Mesenchymal stem cell (in vitro differentiated cells and primary cell): ENCODE data around the gene EGFR.
"Not testable (repeated sequence)": the region's sequence is repeated elsewhere in the genome, so short reads cannot be mapped to it uniquely, and the experiment has no call there.

Source experiments
- DNase-seq: peaks from one replicate; pipeline ENCODE4 v3.0.0-alpha.2; 2013
- H2AFZ ChIP-seq: one replicate; pipeline ENCODE4 v1.6.1; 2013; ENCODE audit warnings: low read depth, mild to moderate bottlenecking, control low read depth, inconsistent platforms, low read length, moderate library complexity
- H2AK5ac ChIP-seq: 2 replicates; pipeline ENCODE4 v1.6.1; 2013; ENCODE audit warnings: low read length, moderate library complexity, mild to moderate bottlenecking, inconsistent platforms; ENCODE audit not compliant: severe bottlenecking
- H2BK120ac ChIP-seq: one replicate; pipeline ENCODE4 v1.6.1; 2013; ENCODE audit warnings: low read depth, mild to moderate bottlenecking, inconsistent platforms, low read length, moderate library complexity
- H2BK12ac ChIP-seq, 2 experiments: one replicate each; pipeline ENCODE4 v1.6.1; 2013; ENCODE audit warnings: inconsistent platforms in 2 of 2, low read length in 2 of 2, mild to moderate bottlenecking in 2 of 2, moderate library complexity in 2 of 2, control low read depth in 1 of 2
- H2BK15ac ChIP-seq: one replicate; pipeline ENCODE4 v1.6.1; 2013; ENCODE audit warnings: mild to moderate bottlenecking, low read depth, inconsistent platforms; ENCODE audit not compliant: poor library complexity, severe bottlenecking
- H2BK5ac ChIP-seq: 2 replicates; pipeline ENCODE4 v1.6.1; 2013; ENCODE audit warnings: low read depth, mild to moderate bottlenecking, low read length, control low read depth, inconsistent platforms; ENCODE audit not compliant: poor library complexity, severe bottlenecking
- H3K14ac ChIP-seq, 2 experiments: one replicate each; pipeline ENCODE4 v1.6.1; 2013; ENCODE audit warnings: inconsistent platforms in 2 of 2, low read length in 2 of 2, control low read depth in 1 of 2, mild to moderate bottlenecking in 1 of 2, moderate library complexity in 1 of 2
- H3K18ac ChIP-seq, 2 experiments: one replicate each; pipeline ENCODE4 v1.6.1; 2013; ENCODE audit warnings: inconsistent platforms in 2 of 2, low read length in 2 of 2, control low read depth in 1 of 2, low read depth in 1 of 2, mild to moderate bottlenecking in 1 of 2
- H3K23ac ChIP-seq, 2 experiments: one replicate each; pipeline ENCODE4 v1.6.1; 2013; ENCODE audit warnings: inconsistent platforms in 2 of 2, low read length in 2 of 2, mild to moderate bottlenecking in 2 of 2, moderate library complexity in 2 of 2, control low read depth in 1 of 2
- H3K27ac ChIP-seq: 2 replicates; pipeline ENCODE4 v1.5.1; 2013; ENCODE audit warnings: mild to moderate bottlenecking, moderate library complexity, low read length, control low read depth, inconsistent platforms; ENCODE audit not compliant: poor library complexity, severe bottlenecking
- H3K27me3 ChIP-seq, 2 experiments: 2 replicates each; pipeline versions ENCODE4 v1.6.1 to v1.7.0; 2013; ENCODE audit warnings: low read length in 2 of 2, mild to moderate bottlenecking in 2 of 2, moderate library complexity in 2 of 2, control low read depth in 1 of 2, inconsistent platforms in 1 of 2; ENCODE audit not compliant: control insufficient read depth in 1 of 2, insufficient read depth in 1 of 2
- H3K36me3 ChIP-seq, 2 experiments: 2 replicates each; pipeline versions ENCODE4 v1.6.1 to v1.7.0; 2013; ENCODE audit warnings: low read length in 2 of 2, control low read depth in 1 of 2, inconsistent platforms in 1 of 2, low read depth in 1 of 2, mild to moderate bottlenecking in 1 of 2; ENCODE audit not compliant: insufficient read depth in 2 of 2, control insufficient read depth in 1 of 2
- H3K4ac ChIP-seq, 2 experiments: one replicate each; pipeline ENCODE4 v1.6.1; 2013; ENCODE audit warnings: inconsistent platforms in 2 of 2, low read length in 2 of 2, mild to moderate bottlenecking in 2 of 2, moderate library complexity in 2 of 2, control low read depth in 1 of 2, low read depth in 1 of 2
- H3K4me1 ChIP-seq: 2 replicates; pipeline ENCODE4 v1.6.1; 2013; ENCODE audit warnings: low read depth, low read length, control low read depth; ENCODE audit not compliant: control insufficient read depth, insufficient read depth
- H3K4me2 ChIP-seq: 2 replicates; pipeline ENCODE4 v1.6.1; 2013; ENCODE audit warnings: low read length, mild to moderate bottlenecking, inconsistent platforms; ENCODE audit not compliant: poor library complexity, severe bottlenecking
- H3K4me3 ChIP-seq, 2 experiments: 2 replicates each; pipeline versions ENCODE4 v1.5.1 to v1.7.0; 2013; ENCODE audit warnings: low read length in 2 of 2, mild to moderate bottlenecking in 2 of 2, control low read depth in 1 of 2, low read depth in 1 of 2; ENCODE audit not compliant: insufficient read depth in 1 of 2
- H3K79me1 ChIP-seq: replicated peaks from 2 replicates; pipeline ENCODE4 v1.6.1; 2013; ENCODE audit warnings: mild to moderate bottlenecking, control low read depth, low read length, inconsistent platforms; ENCODE audit not compliant: poor library complexity, severe bottlenecking
- H3K9ac ChIP-seq: 2 replicates; pipeline ENCODE4 v1.7.0; 2013; ENCODE audit warnings: mild to moderate bottlenecking, low read length, moderate library complexity
- H3K9me3 ChIP-seq: 2 replicates; pipeline ENCODE4 v1.7.0; 2013; ENCODE audit warnings: mild to moderate bottlenecking, low read length; ENCODE audit not compliant: control insufficient read depth
- H4K8ac ChIP-seq: one replicate; pipeline ENCODE4 v1.6.1; 2013; ENCODE audit warnings: inconsistent platforms, mild to moderate bottlenecking, low read length, moderate library complexity
- H4K91ac ChIP-seq: one replicate; pipeline ENCODE4 v1.6.1; 2013; ENCODE audit warnings: mild to moderate bottlenecking, low read length, inconsistent platforms
- WGBS: methylation state at CpG from one replicate; pipeline ENCODE4 v1.1.7; 2013; ENCODE audit warnings: mixed read lengths; 5-methylcytosine and 5-hydroxymethylcytosine counted together

EGFR gene

DNA sequence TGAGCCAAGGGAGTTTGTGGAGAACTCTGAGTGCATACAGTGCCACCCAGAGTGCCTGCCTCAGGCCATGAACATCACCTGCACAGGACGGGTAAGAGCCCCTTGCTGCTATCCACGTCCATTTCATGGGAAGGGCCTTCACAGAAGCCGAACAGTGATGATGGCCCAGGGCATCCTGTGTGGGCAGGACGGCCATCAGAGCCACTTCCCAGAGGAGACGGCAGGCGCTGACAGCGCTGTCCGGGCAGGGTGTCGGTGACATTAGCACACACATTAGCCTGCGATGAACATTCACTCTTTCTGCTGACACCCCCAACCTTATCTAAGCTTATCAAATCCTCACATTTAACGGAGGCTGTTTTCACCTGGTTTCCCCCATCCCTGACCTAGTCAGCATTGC lies 144.9 kb downstream of the EGFR start:
- 96% methylated on average over 10 of the region's 11 CpGs for WGBS
- Histone ChIP-seq H2AK5ac (no peak overlapping the region), H2BK15ac (no peak overlapping the region), H3K9ac (no peak overlapping the region), H3K79me1 (peaks cover 22% of the 10 kb centered on the region), H3K4me3 (no peak overlapping the region), H3K4ac (no peak overlapping the region), H3K9me3 (no peaks in the 10 kb centered on the region), H3K14ac (peak overlapping the region in 1 of 2 experiments; percentile 44), H2BK12ac (no peak overlapping the region), H2BK120ac (no peak overlapping the region), H2AFZ (no peak overlapping the region), H3K27ac (no peak overlapping the region), H3K4me2 (no peak overlapping the region), H4K8ac (no peak overlapping the region), H4K91ac (no peak overlapping the region), H3K36me3 (peaks cover 48 to 99% of the 10 kb centered on the region in 2 experiments), H3K18ac (no peak overlapping the region), H3K4me1 (peaks cover 5% of the 10 kb centered on the region), H3K23ac (no peak overlapping the region), H3K27me3 (no peaks in the 10 kb centered on the region), H2BK5ac (no peak overlapping the region)
- DNase-seq = no peak

DNA sequence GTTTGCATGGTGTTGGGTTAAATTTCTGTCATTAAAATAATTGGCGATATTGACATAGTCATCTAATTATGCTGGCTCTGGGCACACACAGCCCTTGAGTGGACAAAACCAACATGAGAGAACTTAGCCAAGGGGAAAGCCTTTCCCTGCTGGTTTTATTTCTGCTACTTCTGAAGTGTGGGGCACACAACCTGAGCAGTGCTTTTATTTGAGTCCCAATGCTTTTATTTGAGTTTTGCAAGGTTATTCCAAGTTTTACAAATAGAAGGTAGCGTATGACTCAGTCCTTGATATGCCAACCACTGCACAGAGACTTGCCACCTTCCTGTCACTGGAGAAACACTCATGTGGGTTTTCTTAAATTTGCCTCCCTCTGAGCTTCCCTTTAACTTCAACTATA lies 145.7 kb downstream of the EGFR start:
- H3K36me3 ChIP-seq = peaks cover 41 to 97% of the 10 kb centered on the region in 2 experiments
- no peak overlapping the region for H3K4ac ChIP-seq
- H4K91ac ChIP-seq = no peak overlapping the region
- H2BK120ac ChIP-seq = no peak overlapping the region
- no peak overlapping the region for H4K8ac ChIP-seq
- H3K4me3 ChIP-seq = no peak overlapping the region
- H3K14ac ChIP-seq = no peak overlapping the region
- no peak overlapping the region for H3K23ac ChIP-seq
- H3K18ac ChIP-seq = no peak overlapping the region
- H3K9ac ChIP-seq = no peak overlapping the region
- no peak overlapping the region for H2BK5ac ChIP-seq
- no peak overlapping the region for H2BK15ac ChIP-seq
- no peaks in the 10 kb centered on the region for H3K9me3 ChIP-seq
- no peaks in the 10 kb centered on the region for H3K27me3 ChIP-seq
- H3K4me1 ChIP-seq = peaks cover 1% of the 10 kb centered on the region
- DNase-seq = no peak
- H3K4me2 ChIP-seq = no peak overlapping the region
- no peak overlapping the region for H2AFZ ChIP-seq
- H2AK5ac ChIP-seq = no peak overlapping the region
- peaks cover 20% of the 10 kb centered on the region for H3K79me1 ChIP-seq
- WGBS = 100% methylated on average over 2 of the region's 2 CpGs
- no peak overlapping the region for H3K27ac ChIP-seq
- no peak overlapping the region for H2BK12ac ChIP-seq

DNA sequence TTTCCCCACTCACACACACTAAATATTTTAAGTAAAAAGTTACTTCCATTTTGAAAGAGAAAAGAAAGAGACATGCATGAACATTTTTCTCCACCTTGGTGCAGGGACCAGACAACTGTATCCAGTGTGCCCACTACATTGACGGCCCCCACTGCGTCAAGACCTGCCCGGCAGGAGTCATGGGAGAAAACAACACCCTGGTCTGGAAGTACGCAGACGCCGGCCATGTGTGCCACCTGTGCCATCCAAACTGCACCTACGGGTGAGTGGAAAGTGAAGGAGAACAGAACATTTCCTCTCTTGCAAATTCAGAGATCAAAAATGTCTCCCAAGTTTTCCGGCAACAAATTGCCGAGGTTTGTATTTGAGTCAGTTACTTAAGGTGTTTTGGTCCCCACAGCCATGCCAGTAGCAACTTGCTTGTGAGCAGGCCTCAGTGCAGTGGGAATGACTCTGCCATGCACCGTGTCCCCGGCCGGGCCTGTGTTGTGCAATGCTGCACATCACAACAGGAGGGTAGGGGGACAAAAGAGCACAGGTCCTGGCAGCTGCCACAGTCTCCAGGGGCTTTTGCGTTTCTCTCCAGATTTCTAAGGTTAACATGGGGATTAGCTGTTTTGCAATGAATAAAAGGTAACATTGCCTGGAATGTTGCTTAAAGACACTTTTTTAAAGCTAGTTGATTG lies 146.5 kb downstream of the EGFR start:
- Histone ChIP-seq H2BK15ac (no peak overlapping the region), H3K9me3 (no peaks in the 10 kb centered on the region), H2BK120ac (no peak overlapping the region), H3K18ac (no peak overlapping the region), H3K9ac (no peak overlapping the region), H3K23ac (no peak overlapping the region), H3K4ac (no peak overlapping the region), H3K27ac (no peak overlapping the region), H3K4me2 (no peak overlapping the region), H3K36me3 (peaks cover 46 to 97% of the 10 kb centered on the region in 2 experiments), H2AK5ac (no peak overlapping the region), H3K4me1 (peaks cover 1% of the 10 kb centered on the region), H2AFZ (no peak overlapping the region), H3K14ac (no peak overlapping the region), H4K91ac (no peak overlapping the region), H4K8ac (no peak overlapping the region), H3K27me3 (no peaks in the 10 kb centered on the region), H3K4me3 (no peak overlapping the region), H2BK5ac (no peak overlapping the region), H2BK12ac (no peak overlapping the region), H3K79me1 (peaks cover 20% of the 10 kb centered on the region)
- DNase-seq = no peak
- 97% methylated on average over 13 of the region's 13 CpGs for WGBS

DNA sequence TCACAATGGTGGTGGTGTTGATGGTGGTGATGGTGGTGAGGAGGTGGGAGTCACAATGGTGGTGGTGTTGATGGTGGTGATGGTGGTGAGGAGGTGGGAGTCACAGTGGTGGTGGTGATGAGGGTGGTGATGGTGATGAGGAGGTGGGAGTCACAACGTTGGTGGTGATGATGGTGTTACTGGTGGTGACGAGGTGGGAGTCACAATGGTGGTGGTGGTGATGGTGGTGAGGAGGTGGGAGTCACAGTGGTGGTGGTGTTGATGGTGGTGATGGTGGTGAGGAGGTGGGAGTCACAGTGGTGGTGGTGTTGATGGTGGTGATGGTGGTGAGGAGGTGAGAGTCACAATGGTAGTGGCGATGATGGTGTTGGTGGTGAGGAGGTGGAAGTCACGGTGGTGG lies 148.5 kb downstream of the EGFR start:
- not testable (repeated sequence) for H3K23ac ChIP-seq, H2AK5ac ChIP-seq, H3K27me3 ChIP-seq, H3K18ac ChIP-seq, H3K4me2 ChIP-seq, H2BK15ac ChIP-seq, H3K9ac ChIP-seq, H3K4me1 ChIP-seq, H3K4me3 ChIP-seq, H2AFZ ChIP-seq, H3K4ac ChIP-seq, H4K8ac ChIP-seq, H2BK120ac ChIP-seq, DNase-seq, H3K9me3 ChIP-seq, H2BK5ac ChIP-seq, H3K27ac ChIP-seq, H2BK12ac ChIP-seq
- Histone ChIP-seq H3K79me1 (peaks cover 17% of the 10 kb centered on the region), H3K14ac (peak overlapping the region in 1 of 2 experiments; percentile 5), H4K91ac (peak overlapping the region; percentile 23), H3K36me3 (peaks cover 49 to 97% of the 10 kb centered on the region in 2 experiments)
- WGBS = 98% methylated on average over 3 of the region's 4 CpGs
